Right forelimb (tissue), 1 donor: ENCODE results near the gene SMO.
"Not testable (repeated sequence)": the region's sequence is repeated elsewhere in the genome, so short reads cannot be mapped to it uniquely, and the experiment has no call there.

Experiments used
- DNase-seq: peaks from one replicate; pipeline ENCODE4 v3.0.0-alpha.2; 2018

The SMO gene

GRCh38 chr7:129240119-129240820 is 51.8 kb downstream of the SMO start:
- DNase-seq = no peak

- no peak for DNase-seq
These were observed 55.8 kb downstream of the SMO start for GRCh38 chr7:129244220-129244619.

- no peak for DNase-seq
These were observed 57.1 kb downstream of the SMO start for GRCh38 chr7:129245533-129245932.

GRCh38 chr7:129247087-129247486 is 58.7 kb downstream of the SMO start:
- no peak for DNase-seq

GRCh38 chr7:129252128-129252527 is 63.7 kb downstream of the SMO start:
- no peak for DNase-seq

- not testable (repeated sequence) for DNase-seq
These were observed 64.2 kb downstream of the SMO start for GRCh38 chr7:129252603-129253002.

GRCh38 chr7:129255800-129256199 is 67.4 kb downstream of the SMO start:
- no peak for DNase-seq

GRCh38 chr7:129256221-129256620 is 67.8 kb downstream of the SMO start:
- no peak for DNase-seq

GRCh38 chr7:129257168-129257567 is 68.7 kb downstream of the SMO start:
- DNase-seq = no peak

- DNase-seq = no peak
These were observed 70.4 kb downstream of the SMO start for GRCh38 chr7:129258649-129259389.

- DNase-seq = peak; percentile 49
These were observed 73.9 kb downstream of the SMO start for GRCh38 chr7:129262324-129262723.
